Measurements from ENCODE around the gene CACNG4.

CACNG4 gene

DNA sequence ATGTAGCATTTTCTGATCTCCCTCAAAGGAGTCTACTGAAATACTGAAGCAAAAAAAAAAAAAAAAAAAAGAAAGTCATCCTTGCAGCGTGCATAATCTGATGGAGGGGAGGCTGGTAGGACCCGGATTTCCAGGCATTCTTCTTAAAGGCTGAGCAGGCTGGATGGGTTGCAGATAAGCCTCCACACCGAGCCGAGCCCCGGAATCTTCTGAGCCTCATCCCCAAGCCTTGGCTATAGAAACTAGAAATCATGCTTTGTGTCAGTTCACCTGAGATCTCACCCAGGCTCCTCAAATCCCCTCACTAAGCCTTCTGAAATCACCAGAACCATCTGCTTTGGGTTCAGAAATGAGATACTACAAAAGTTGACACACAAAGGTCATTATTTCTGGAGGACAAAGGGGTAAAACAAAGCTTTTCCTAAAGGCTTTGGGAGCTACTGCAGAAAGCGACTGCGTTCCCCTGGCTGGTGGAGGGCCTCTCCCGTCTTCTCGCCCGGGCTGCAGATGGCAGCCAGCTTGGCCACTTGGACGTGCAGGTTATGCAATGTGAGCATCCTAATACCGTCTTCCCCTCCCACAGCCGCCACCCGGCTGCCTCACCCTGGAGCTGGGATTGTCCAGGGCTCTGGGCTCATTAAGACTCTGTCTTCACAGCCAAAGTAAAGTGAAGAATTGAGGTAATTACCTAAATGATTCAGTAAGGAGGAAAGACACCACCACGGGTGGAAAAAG lies 4.7 kb upstream of the CACNG4 start:
- Histone ChIP-seq H3K4me3 (no peak overlapping the region), H3K27ac (no peak overlapping the region)

DNA sequence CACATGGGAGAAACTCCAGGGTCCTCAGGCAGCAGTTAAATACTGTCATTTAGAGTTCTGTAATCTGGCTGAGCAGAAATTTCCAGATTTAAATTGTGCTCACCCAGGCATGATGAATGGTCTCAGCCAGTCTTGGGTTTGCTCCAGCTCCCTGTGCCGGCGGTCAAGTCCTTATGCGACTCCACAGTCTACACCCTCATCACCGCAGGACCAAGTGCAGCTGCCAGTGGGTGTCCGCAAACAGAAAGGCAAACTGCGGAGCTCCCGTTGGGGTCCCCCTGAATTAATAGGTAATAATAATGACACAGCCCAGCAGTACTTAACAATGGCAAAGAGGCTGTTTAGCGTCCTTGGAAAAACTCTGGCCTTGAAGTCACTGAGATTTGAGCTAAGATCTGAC lies 3.9 kb upstream of the CACNG4 start:
- no peak for TF ChIP-seq CTCF (IDR thresholded peaks at IDR 0.05)
- Histone ChIP-seq H3K4me3 (no peak overlapping the region), H3K27ac (no peak overlapping the region)
- DNase-seq (ENCODE audit: low spot score) = no peak

More for the DNA sequence above, 4.7 kb upstream of the CACNG4 start:
- DNase-seq (ENCODE audit: low spot score) = no peak
- TF ChIP-seq CTCF (IDR thresholded peaks at IDR 0.05) = no peak

DNA sequence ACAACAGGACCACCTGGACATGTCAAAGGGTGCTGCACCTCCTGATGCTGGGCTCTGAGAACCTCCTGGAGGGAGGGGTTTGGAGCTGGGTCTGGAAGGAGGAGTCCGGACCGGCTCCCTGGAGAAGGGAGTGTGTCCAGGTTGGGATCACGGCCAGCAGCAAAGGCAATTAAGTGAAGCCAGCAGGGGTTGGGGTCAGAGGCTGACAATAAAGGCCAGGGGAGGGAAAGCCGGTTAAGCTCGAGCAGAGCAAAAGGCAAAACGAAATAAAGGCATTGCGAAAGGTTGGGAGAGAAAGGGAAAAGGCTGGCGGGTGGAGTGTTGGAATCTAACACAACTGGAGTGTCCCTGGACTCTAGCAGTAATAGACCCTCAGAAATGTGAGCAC lies 992 bp upstream of the CACNG4 start:
- no peak overlapping the region for H3K27ac ChIP-seq
- no peak for DNase-seq (ENCODE audit: low spot score)
- no peak for TF ChIP-seq CTCF (IDR thresholded peaks at IDR 0.05)
- no peak overlapping the region for H3K4me3 ChIP-seq

DNA sequence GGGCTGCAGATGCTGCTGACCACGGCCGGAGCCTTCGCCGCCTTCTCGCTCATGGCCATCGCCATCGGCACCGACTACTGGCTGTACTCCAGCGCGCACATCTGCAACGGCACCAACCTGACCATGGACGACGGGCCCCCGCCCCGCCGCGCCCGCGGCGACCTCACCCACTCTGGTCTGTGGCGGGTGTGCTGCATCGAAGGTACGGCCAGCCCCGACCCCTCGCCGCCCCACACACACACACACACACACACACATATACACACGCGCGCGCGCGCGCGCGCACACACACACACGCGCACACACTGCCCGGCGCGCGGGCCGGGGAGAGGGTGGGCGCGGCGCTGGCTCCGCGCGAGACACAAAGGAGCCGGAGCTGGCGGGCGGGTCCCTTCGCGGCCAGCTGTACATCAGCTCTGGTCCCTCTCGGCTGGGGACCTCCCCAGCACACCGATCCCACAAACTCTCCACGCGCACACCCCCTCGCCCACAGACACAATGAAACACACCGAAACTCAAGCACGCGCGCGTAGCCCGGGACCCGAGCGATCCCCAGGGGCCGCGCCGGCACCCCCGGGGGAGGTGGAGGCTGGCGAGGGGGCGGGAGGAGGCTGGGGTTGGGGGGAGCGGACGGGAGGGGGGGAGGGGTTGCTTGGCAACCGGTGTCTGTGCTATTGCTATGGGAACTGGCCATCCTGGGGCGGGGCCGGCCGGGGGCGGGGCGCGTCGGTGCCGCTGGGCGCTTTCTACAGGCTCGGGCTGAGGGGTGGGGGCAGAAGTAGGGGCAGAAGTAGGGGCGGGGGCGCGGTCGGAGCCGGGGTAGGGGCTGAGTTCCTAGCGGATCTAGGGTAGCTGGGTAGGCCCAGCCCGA lies 658 bp downstream of the CACNG4 start:
- Histone ChIP-seq H3K4me3 (peak overlapping the region; percentile 71), H3K27ac (no peak overlapping the region)
- TF ChIP-seq CTCF (IDR thresholded peaks at IDR 0.05) = no peak
- no peak for DNase-seq (ENCODE audit: low spot score)

- H3K4me3 ChIP-seq = peak overlapping the region; percentile 71
- no peak for TF ChIP-seq CTCF (IDR thresholded peaks at IDR 0.05)
- no peak overlapping the region for H3K27ac ChIP-seq
- DNase-seq (ENCODE audit: low spot score) = no peak
Observed at GRCh38 chr17:66965801-66966262, 1.3 kb downstream of the CACNG4 start.

GRCh38 chr17:66966298-66966697 lies 1.8 kb downstream of the CACNG4 start:
- no peak for TF ChIP-seq CTCF (IDR thresholded peaks at IDR 0.05)
- DNase-seq (ENCODE audit: low spot score) = no peak
- Histone ChIP-seq H3K27ac (no peak overlapping the region), H3K4me3 (peak overlapping the region; percentile 71)

Data from coronary artery (tissue), 2 donors.